GM13976 (cell line): ENCODE data around the gene COMMD10.

Source experiments
- DNase-seq: peaks from one replicate; pipeline ENCODE4 v3.0.0; 2012; ENCODE audit warnings: low spot score
- in situ Hi-C: fragments of 300-500 bp; cut with MboI; formaldehyde crosslinking; loops from one replicate; pipeline ENCODE4 v1.12.0; 2022; ENCODE audit warnings: low sequenced_read_pairs, mixed read lengths, inconsistent platforms; ENCODE audit not compliant: unreplicated experiment
- TF ChIP-seq, protein P1 (sequence below): IDR thresholded peaks from 2 replicates; pipeline ENCODE4 v1.5.1; 2012; ENCODE audit warnings: borderline replicate concordance, mild to moderate bottlenecking; ENCODE audit not compliant: insufficient read depth; ENCODE audit errors: extremely low read depth, missing control alignments, control extremely low read depth

Gene COMMD10

DNA sequence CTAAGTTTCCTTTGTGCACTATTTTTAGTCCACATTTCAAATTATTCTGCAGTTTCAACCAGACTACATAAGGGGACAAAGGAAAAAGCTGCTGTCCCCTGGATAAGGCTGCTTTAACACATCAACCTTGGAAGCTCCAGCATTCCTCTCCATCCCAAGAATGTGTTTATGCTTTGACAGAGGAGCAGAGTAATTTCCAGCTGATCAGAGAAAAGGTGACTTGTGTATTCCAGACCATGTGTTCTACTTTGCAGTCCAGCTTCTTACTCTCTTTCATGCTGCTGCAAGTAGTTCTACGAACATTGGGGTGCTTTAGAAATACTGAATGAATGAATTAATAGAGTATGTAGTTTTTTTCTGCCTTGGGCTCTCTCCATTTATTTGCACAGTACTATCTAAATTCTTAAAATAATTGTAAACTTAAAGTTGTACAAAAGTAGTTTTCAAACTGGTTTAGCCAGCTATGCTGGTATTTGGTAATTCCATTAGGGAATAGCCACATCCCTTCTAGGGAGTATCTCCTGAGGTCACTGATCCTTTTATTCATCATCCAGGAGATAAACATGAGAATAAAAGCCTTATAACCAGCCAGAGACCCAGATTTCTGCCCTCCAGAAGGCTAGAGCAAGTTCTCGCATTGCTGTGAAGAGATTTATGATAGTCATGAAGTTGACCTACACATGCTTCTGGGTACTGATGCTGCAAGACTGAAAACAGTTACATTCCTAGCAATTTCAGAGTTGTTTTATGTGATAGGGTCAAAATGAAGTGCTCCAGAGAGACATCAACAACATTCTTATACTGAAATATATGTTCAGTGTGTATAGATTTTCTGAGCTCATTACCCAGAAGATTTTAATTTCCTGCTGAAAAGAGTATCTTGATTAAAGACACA, 215.2 kb downstream of the COMMD10 start:
- in situ Hi-C loops, result no loop called here
- TF ChIP-seq, protein P1, sequence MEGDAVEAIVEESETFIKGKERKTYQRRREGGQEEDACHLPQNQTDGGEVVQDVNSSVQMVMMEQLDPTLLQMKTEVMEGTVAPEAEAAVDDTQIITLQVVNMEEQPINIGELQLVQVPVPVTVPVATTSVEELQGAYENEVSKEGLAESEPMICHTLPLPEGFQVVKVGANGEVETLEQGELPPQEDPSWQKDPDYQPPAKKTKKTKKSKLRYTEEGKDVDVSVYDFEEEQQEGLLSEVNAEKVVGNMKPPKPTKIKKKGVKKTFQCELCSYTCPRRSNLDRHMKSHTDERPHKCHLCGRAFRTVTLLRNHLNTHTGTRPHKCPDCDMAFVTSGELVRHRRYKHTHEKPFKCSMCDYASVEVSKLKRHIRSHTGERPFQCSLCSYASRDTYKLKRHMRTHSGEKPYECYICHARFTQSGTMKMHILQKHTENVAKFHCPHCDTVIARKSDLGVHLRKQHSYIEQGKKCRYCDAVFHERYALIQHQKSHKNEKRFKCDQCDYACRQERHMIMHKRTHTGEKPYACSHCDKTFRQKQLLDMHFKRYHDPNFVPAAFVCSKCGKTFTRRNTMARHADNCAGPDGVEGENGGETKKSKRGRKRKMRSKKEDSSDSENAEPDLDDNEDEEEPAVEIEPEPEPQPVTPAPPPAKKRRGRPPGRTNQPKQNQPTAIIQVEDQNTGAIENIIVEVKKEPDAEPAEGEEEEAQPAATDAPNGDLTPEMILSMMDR, result no peak
- no peak for DNase-seq

DNA sequence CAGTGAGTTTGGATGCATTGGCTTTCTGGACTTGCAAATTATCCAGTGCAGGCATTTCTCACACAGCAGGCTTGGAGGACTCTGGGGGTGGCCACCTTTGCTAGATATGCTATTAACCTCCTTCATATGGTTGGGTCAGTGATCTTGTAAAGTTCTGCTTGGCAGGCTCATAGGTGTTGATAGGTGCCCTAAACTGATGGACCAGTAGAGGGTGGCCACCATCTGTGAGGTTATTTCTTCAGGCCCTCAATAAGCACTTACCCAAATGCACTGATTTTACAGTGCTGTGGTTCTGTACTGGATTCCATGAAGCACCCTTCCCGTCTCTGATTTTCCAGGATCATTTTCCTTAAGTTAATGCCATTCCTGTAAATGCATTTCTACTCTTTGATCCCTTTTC, 216.3 kb downstream of the COMMD10 start:
- in situ Hi-C loops, result no loop called here
- TF ChIP-seq, protein P1, result no peak

DNA sequence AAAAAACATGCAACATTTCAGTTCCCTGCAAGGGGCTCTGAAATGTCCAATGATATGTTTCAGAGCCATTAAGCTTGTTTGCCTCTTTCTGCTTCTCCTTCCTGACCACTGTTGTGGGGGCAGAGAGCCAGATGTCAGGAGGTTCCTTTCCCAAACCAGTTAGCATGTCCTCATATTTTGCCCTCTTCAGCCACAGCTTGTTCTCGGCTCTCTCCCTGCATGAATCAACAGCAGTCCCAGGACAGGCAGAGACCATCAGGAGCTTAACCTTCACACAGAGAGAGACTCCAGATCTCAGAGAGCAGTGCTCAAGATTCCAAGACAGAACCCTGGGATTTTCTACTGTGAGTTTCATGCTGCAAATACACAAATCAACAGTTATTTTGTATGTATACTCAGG, 218.5 kb downstream of the COMMD10 start:
- no peak for DNase-seq
- TF ChIP-seq, protein P1, result no peak
- in situ Hi-C loops, result no loop called here

More for the DNA sequence above, 216.3 kb downstream of the COMMD10 start:
- no peak for DNase-seq

DNA sequence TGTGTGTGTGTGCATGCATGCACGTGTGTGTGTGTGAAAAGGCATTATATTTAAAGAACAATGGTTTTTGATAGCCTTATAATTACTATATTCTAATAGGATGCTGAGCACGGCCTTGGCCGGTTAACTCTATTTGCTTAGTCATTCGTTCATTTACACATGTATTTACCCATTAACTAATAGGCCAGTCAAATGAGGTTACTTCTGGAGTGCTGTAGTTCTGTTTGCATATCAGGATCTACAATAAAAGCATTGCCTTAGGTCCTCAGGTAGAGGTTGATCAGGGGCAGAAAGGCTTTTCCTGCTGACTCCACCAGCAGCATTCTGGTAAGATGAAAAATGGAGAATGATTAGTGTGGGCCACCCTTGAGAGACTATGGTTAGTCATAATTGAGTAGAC, 219.0 kb downstream of the COMMD10 start:
- no peak for DNase-seq
- in situ Hi-C loops, result no loop called here
- TF ChIP-seq, protein P1, result no peak

DNA sequence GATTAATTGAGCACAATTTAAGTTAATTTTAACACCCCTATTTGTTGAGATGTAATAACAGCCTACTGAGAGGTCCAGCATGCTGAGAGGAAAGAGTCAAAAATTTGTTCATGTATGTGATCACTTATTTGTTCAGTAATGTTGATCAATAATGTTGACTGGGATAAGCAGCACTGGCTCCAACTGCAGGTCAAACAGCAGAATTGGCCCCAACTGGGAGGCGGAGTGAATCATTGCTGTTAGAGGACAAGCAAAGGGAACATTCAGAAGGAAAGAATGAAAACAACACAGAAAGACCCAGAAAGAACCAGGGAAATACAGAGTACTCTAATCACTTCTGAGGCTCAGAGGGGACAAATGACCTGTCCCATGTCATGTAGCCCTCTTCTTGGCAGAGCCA, 221.1 kb downstream of the COMMD10 start:
- no peak for DNase-seq
- in situ Hi-C loops, result no loop called here
- TF ChIP-seq, protein P1, result no peak

DNA sequence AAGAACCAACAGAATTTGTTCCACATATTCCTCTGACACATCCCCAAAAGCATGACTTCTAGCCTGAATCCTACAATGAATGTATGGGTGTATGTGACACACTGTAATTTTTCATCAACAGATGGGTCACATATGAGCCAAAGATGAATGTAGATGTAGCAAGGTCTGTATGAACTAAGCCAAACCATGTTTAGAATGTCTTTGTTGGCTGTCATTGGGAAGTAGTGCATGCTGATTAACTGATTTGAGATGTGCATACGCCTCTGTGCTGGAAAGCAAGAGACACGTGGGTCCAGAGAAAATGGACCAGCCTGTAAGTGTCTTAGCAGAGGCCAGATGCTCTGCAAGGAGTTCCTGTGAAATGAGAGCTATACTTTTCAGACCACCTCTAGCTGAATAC, 222.0 kb downstream of the COMMD10 start:
- TF ChIP-seq, protein P1, result no peak
- in situ Hi-C loops, result no loop called here

More for the DNA sequence above, 222.0 kb downstream of the COMMD10 start:
- DNase-seq, result no peak
